Pancreas (tissue), 10 donors: ENCODE data around the gene CASKIN2. TPM values are rescaled to one million over a fixed set of nuclear protein-coding genes. Genes with fewer than 3 reads are reported as not detected.

Experiments
- ATAC-seq, 4 donors: fragments of 200-7000 bp; cut with Tn5 transposase; one replicate each; pipeline versions ENCODE4 v1.8.0 to v1.9.1; 2020; ENCODE audit warnings: mild to moderate bottlenecking in 4 of 4, moderate library complexity in 4 of 4
- DNase-seq, 6 donors: peaks; one replicate each; pipeline ENCODE4 v3.0.0-alpha.2; 2020
- FAIRE-seq: peaks from 2 replicates; lab custom pipeline; 2012; peaks lifted over from hg19 to GRCh38; lab: Jason Lieb, UNC
- H3K27ac ChIP-seq, 4 donors: fragments of 200-600 bp; sonication (generic); 1 replicate in 3 of 4; 2 replicates in 1 of 4; pipeline versions ENCODE4 v1.5.0 to v1.8.0; 2020
- H3K27me3 ChIP-seq, 4 donors: fragments of 200-600 bp; one replicate each; pipeline ENCODE4 v1.8.0; 2021
- H3K36me3 ChIP-seq, 3 donors: fragments of 200-600 bp; sonication (generic) in 1 of 3; one replicate each; pipeline versions ENCODE4 v1.5.0 to v1.8.0; 2020 to 2021
- H3K4me1 ChIP-seq, 3 donors: fragments of 200-600 bp; one replicate each; pipeline ENCODE4 v1.8.0; 2021
- H3K4me3 ChIP-seq, 4 donors: fragments of 200-600 bp; sonication (generic) in 2 of 4; one replicate each; pipeline versions ENCODE4 v1.5.0 to v1.8.0; 2020 to 2021
- H3K9me3 ChIP-seq, 4 donors: fragments of 200-600 bp; one replicate each; pipeline ENCODE4 v1.8.0; 2021
- WGBS, 2 donors: extraction: QIAGEN DNeasy Blood & Tissue Kit; methylation state at CpG; one replicate each; pipeline ENCODE4 v1.1.7; 2013; 5-methylcytosine and 5-hydroxymethylcytosine counted together
- intact Hi-C, 3 donors: fragments of 100-400 bp; cut with DNase I; formaldehyde crosslinking; loops; one replicate each; pipeline versions ENCODE4 v1.11.1 to v1.14.2; 2022
- polyA plus RNA-seq, 2 donors: library from polyadenylated mRNA; stranded (reverse); fragments of 200-250 nt; gene quantifications; one replicate each; pipeline ENCODE4 v1.2.3, GENCODE V29; 2013
- total RNA-seq, 6 donors: library from RNA; stranded (reverse); fragmentation: NEBNext Ultra II Directional in 4 of 6; extraction: Animal tissue kit (Norgen Biotek cat#: 25700) in 4 of 6; gene quantifications; one replicate each; pipeline versions ENCODE4 v1.2.1 to v1.2.4, GENCODE V29; 2021 to 2023
- TF ChIP-seq, protein P1 (sequence below), 4 donors: fragments of 200-600 bp; sonication (generic) in 3 of 4; IDR thresholded peaks; one replicate each; pipeline versions ENCODE4 v1.5.0 to v1.8.0; 2021; ENCODE audit warnings: antibody characterized with exemption in 4 of 4
- donor health status: healthy with polysubstance abuse.
- donor health status: DM: no; HTN: no; CAD: no; lungs with moderate emphysema.
- donor health status: DM: no; HTN: no; CAD: no.
- donor health status: control.
- donor health status: control.
- donor health status: Bipolar disorder and iron deficiency.
- donor health status: DM: yes; HTN: yes; CAD: no.
- donor health status: DM: no; HTN: no; CAD: no.
- donor health status: DM: no; HTN: no; CAD: no.
- donor health status: DM: yes; HTN: yes; CAD: no.

Gene CASKIN2
- total and polyA plus RNA-seq, 8 donors: 12.1 to 20.7 (median 13.2) TPM

- TF ChIP-seq, protein P1, sequence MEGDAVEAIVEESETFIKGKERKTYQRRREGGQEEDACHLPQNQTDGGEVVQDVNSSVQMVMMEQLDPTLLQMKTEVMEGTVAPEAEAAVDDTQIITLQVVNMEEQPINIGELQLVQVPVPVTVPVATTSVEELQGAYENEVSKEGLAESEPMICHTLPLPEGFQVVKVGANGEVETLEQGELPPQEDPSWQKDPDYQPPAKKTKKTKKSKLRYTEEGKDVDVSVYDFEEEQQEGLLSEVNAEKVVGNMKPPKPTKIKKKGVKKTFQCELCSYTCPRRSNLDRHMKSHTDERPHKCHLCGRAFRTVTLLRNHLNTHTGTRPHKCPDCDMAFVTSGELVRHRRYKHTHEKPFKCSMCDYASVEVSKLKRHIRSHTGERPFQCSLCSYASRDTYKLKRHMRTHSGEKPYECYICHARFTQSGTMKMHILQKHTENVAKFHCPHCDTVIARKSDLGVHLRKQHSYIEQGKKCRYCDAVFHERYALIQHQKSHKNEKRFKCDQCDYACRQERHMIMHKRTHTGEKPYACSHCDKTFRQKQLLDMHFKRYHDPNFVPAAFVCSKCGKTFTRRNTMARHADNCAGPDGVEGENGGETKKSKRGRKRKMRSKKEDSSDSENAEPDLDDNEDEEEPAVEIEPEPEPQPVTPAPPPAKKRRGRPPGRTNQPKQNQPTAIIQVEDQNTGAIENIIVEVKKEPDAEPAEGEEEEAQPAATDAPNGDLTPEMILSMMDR (IDR thresholded peaks at IDR 0.05): no peak
- no peaks in the 10 kb centered on the region for H3K27me3 ChIP-seq
- intact Hi-C loops: no loop called here
- H3K4me3 ChIP-seq: no peak overlapping the region
- no peak overlapping the region for H3K27ac ChIP-seq
- FAIRE-seq (no peak), DNase-seq (peak in 1 of 6 donors; percentile 84), ATAC-seq (peak in 2 of 4 donors; percentile 2 to 6)
- WGBS, 2 donors: 56 to 69% methylated on average over 10 to 13 of the region's 13 CpGs
- no peaks in the 10 kb centered on the region for H3K9me3 ChIP-seq
- peaks cover 0 to 10% (median 0%) of the 10 kb centered on the region in 3 donors for H3K36me3 ChIP-seq
- no peaks in the 10 kb centered on the region for H3K4me1 ChIP-seq
Observed at GRCh38 chr17:75503976-75504346, 11.4 kb downstream of the CASKIN2 start.

DNA sequence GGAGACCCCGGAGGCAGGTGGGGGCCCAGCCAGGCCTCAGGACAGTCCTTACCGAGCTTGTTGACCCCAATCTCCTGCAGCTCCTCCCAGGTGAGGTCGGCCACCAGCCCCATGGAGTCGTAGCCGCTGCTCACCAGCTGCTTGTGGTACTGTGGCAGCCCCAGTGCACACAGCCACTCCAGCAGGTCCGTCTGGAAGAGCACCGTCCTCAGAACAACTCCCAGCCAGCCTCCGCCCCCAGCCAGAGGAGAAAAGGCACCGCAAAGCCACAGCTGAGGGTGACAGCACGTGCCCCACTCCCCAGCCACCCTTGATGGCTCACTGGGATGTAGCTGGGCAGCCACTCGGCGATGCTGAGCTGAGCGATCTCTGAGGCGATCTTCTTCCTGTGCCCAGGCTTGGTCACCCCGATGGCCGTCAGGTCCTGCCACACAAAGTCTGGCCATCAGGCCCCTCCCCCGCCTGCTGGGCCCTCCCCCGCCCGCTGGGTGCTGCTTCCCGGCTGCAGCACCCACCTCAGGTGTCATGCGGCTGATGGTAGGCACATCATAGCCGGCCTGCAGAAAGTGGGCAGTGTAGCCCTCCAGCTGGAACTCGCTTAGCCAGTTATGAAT is 11.9 kb downstream of the CASKIN2 start:
- no peaks in the 10 kb centered on the region for H3K4me1 ChIP-seq
- H3K4me3 ChIP-seq: no peak overlapping the region
- 87 to 91% methylated on average over 22 to 23 of the region's 23 CpGs for WGBS, 2 donors
- no peak for ATAC-seq
- TF ChIP-seq, protein P1 (IDR thresholded peaks at IDR 0.05): no peak
- FAIRE-seq: no peak
- DNase-seq: peak in 1 of 6 donors; percentile 77
- no peak overlapping the region for H3K27ac ChIP-seq
- H3K27me3 ChIP-seq: no peaks in the 10 kb centered on the region
- H3K36me3 ChIP-seq: peaks cover 0 to 10% (median 0%) of the 10 kb centered on the region in 3 donors
- intact Hi-C loops: no loop called here
- H3K9me3 ChIP-seq: no peaks in the 10 kb centered on the region

GRCh38 chr17:75502721-75503329 is 12.5 kb downstream of the CASKIN2 start:
- Histone ChIP-seq H3K9me3 (no peaks in the 10 kb centered on the region), H3K4me3 (no peak overlapping the region), H3K36me3 (peaks cover 0 to 10% (median 0%) of the 10 kb centered on the region in 3 donors), H3K27ac (no peak overlapping the region), H3K4me1 (no peaks in the 10 kb centered on the region), H3K27me3 (no peaks in the 10 kb centered on the region)
- intact Hi-C loops: no loop called here
- TF ChIP-seq, protein P1 (IDR thresholded peaks at IDR 0.05): no peak
- WGBS, 2 donors: 93 to 95% methylated on average over 22 to 25 of the region's 25 CpGs
- FAIRE-seq (no peak), DNase-seq (peak in 1 of 6 donors; percentile 59), ATAC-seq (no peak)

DNA sequence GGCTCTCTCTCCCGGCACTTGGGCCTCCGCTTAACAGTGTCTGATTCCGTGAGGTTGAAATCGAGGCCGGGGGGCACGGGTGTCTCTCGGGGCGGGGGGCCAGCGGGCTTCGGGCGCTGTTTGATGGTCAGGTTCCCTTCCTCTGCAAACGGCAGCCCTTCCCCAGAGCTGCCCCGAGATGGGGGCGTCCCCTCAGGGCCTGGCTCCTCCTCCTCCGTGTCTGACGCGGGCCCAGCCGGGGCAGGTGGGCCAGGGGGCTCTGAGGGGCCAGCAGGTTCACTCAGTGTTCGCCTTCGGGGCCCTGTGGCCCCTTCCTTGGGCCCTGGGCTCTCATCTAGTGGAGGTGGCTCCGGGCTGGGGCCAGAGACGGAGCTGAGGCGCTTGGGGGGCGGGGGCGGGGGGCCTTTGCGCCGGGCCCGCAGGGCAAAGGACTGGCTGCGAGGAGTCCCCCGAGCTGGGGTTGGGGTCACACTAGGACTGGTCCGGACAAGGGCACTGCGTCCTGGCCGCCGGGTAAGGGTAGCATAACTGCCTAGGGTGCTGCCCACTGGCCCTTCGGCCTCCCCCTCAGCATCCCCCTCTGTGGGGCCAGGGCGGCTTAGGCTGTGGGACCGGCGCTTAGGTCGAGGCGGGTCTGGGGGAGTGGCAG is 13.1 kb downstream of the CASKIN2 start:
- no peak for FAIRE-seq
- H3K36me3 ChIP-seq: peaks cover 0 to 10% (median 0%) of the 10 kb centered on the region in 3 donors
- 89 to 91% methylated on average over 40 of the region's 40 CpGs for WGBS, 2 donors
- no peaks in the 10 kb centered on the region for H3K4me1 ChIP-seq
- intact Hi-C loops: no loop called here
- peak in 1 of 6 donors; percentile 81 for DNase-seq
- H3K27ac ChIP-seq: no peak overlapping the region
- no peak overlapping the region for H3K4me3 ChIP-seq
- H3K27me3 ChIP-seq: no peaks in the 10 kb centered on the region
- H3K9me3 ChIP-seq: no peaks in the 10 kb centered on the region
- no peak for ATAC-seq
- TF ChIP-seq, protein P1 (IDR thresholded peaks at IDR 0.05): no peak
